Measurements from ENCODE around the gene PAX8. TPM values are rescaled to one million over a fixed set of nuclear protein-coding genes. Genes with fewer than 3 reads are reported as not detected.
A peak's percentile ranks its signal among the peaks of the same experiment; 100 is the strongest.

Gene PAX8
- total RNA-seq, 8 experiments from 2014 or later = 0.27 to 10.1 (median 3.5) TPM

GRCh38 chr2:113185664-113186432 is 92.9 kb downstream of the PAX8 start:
- WGBS, 10 experiments = 7 to 100% (median 80%) methylated on average over 1 to 9 of the region's 10 CpGs; no CpG with 5 or more reads in 2 of the 10 experiments
- H3K27ac ChIP-seq = no peak overlapping the region
- H3K4me3 ChIP-seq = no peak overlapping the region
- ATAC-seq (replicated peaks in 6 of 8) = peak in 3 of 8 experiments; percentile 88 to 89 (median 89)
- peaks cover 2 to 3% of the 10 kb centered on the region in 2 donors for H3K4me1 ChIP-seq (replicated peaks in 1 of 2)
- in situ Hi-C loops (cut with MboI; ENCODE audit: low pct_unique_long_range_greater_than_20kb in 2 of 9, low sequenced_read_pairs in 9 of 9, unreplicated experiment in 9 of 9) = no loop called here

GRCh38 chr2:113184531-113185230 is 94.0 kb downstream of the PAX8 start:
- H3K27ac ChIP-seq = no peak overlapping the region
- 0 to 100% (median 73%) methylated on average over 1 to 6 of the region's 8 CpGs; no CpG with 5 or more reads in 4 of the 10 experiments for WGBS, 10 experiments
- ATAC-seq (replicated peaks in 6 of 8) = no peak
- in situ Hi-C loops (cut with MboI; ENCODE audit: low pct_unique_long_range_greater_than_20kb in 2 of 9, low sequenced_read_pairs in 9 of 9, unreplicated experiment in 9 of 9) = no loop called here
- H3K4me1 ChIP-seq (replicated peaks in 1 of 2) = peaks cover 2 to 3% of the 10 kb centered on the region in 2 donors
- no peak overlapping the region for H3K4me3 ChIP-seq

GRCh38 chr2:113183703-113184102 is 95.0 kb downstream of the PAX8 start:
- 43 to 100% (median 65%) methylated on average over 1 to 2 of the region's 2 CpGs; no CpG with 5 or more reads in 2 of the 10 experiments for WGBS, 10 experiments
- H3K4me3 ChIP-seq = no peak overlapping the region
- in situ Hi-C loops (cut with MboI; ENCODE audit: low pct_unique_long_range_greater_than_20kb in 2 of 9, low sequenced_read_pairs in 9 of 9, unreplicated experiment in 9 of 9) = no loop called here
- H3K27ac ChIP-seq = no peak overlapping the region
- peaks cover 2 to 3% of the 10 kb centered on the region in 2 donors for H3K4me1 ChIP-seq (replicated peaks in 1 of 2)
- no peak for ATAC-seq (replicated peaks in 6 of 8)

GRCh38 chr2:113183264-113183663 is 95.5 kb downstream of the PAX8 start:
- Histone ChIP-seq H3K4me1 (replicated peaks in 1 of 2) (peaks cover 2 to 3% of the 10 kb centered on the region in 2 donors), H3K27ac (no peak overlapping the region), H3K4me3 (no peak overlapping the region)
- in situ Hi-C loops (cut with MboI; ENCODE audit: low pct_unique_long_range_greater_than_20kb in 2 of 9, low sequenced_read_pairs in 9 of 9, unreplicated experiment in 9 of 9) = no loop called here
- 60 to 100% (median 74%) methylated on average over 1 to 3 of the region's 8 CpGs; no CpG with 5 or more reads in 6 of the 10 experiments for WGBS, 10 experiments
- ATAC-seq (replicated peaks in 6 of 8) = no peak

GRCh38 chr2:113182471-113183260 is 96.1 kb downstream of the PAX8 start:
- 67 to 100% (median 97%) methylated on average over 1 to 5 of the region's 15 CpGs; no CpG with 5 or more reads in 7 of the 10 experiments for WGBS, 10 experiments
- no peak overlapping the region for H3K27ac ChIP-seq
- no peak for ATAC-seq (replicated peaks in 6 of 8)
- in situ Hi-C loops (cut with MboI; ENCODE audit: low pct_unique_long_range_greater_than_20kb in 2 of 9, low sequenced_read_pairs in 9 of 9, unreplicated experiment in 9 of 9) = no loop called here
- peaks cover 2 to 3% of the 10 kb centered on the region in 2 donors for H3K4me1 ChIP-seq (replicated peaks in 1 of 2)
- no peak overlapping the region for H3K4me3 ChIP-seq

- Histone ChIP-seq H3K4me3 (no peak overlapping the region), H3K4me1 (replicated peaks in 1 of 2) (peaks cover 2 to 3% of the 10 kb centered on the region in 2 donors), H3K27ac (no peak overlapping the region)
- 60 to 93% (median 80%) methylated on average over 1 to 4 of the region's 8 CpGs; no CpG with 5 or more reads in 1 of the 10 experiments for WGBS, 10 experiments
- ATAC-seq (replicated peaks in 6 of 8) = peak in 3 of 8 experiments; percentile 25 to 39 (median 27)
- in situ Hi-C loops (cut with MboI; ENCODE audit: low pct_unique_long_range_greater_than_20kb in 2 of 9, low sequenced_read_pairs in 9 of 9, unreplicated experiment in 9 of 9) = no loop called here
Measured at GRCh38 chr2:113181258-113182051, 97.3 kb downstream of the PAX8 start.

- Histone ChIP-seq H3K27ac (no peak overlapping the region), H3K4me3 (no peak overlapping the region), H3K4me1 (replicated peaks in 1 of 2) (peaks cover 3 to 4% of the 10 kb centered on the region in 2 donors)
- ATAC-seq (replicated peaks in 6 of 8) = no peak
- in situ Hi-C loops (cut with MboI; ENCODE audit: low pct_unique_long_range_greater_than_20kb in 2 of 9, low sequenced_read_pairs in 9 of 9, unreplicated experiment in 9 of 9) = no loop called here
- WGBS, 10 experiments = 51 to 100% (median 90%) methylated on average over 1 to 11 of the region's 17 CpGs; no CpG with 5 or more reads in 1 of the 10 experiments
Measured at GRCh38 chr2:113180131-113180946, 98.4 kb downstream of the PAX8 start.

- Histone ChIP-seq H3K4me1 (replicated peaks in 1 of 2) (peaks cover 11 to 12% of the 10 kb centered on the region in 2 donors), H3K4me3 (no peak overlapping the region), H3K27ac (no peak overlapping the region)
- ATAC-seq (replicated peaks in 6 of 8) = no peak
- WGBS, 10 experiments = 74 to 100% (median 91%) methylated on average over 2 to 8 of the region's 8 CpGs; no CpG with 5 or more reads in 1 of the 10 experiments
- in situ Hi-C loops (cut with MboI; ENCODE audit: low pct_unique_long_range_greater_than_20kb in 2 of 9, low sequenced_read_pairs in 9 of 9, unreplicated experiment in 9 of 9) = no loop called here
Measured at GRCh38 chr2:113179446-113180045, 99.2 kb downstream of the PAX8 start.

GRCh38 chr2:113178891-113179290 is 99.8 kb downstream of the PAX8 start:
- in situ Hi-C loops (cut with MboI; ENCODE audit: low pct_unique_long_range_greater_than_20kb in 2 of 9, low sequenced_read_pairs in 9 of 9, unreplicated experiment in 9 of 9) = no loop called here
- Histone ChIP-seq H3K4me1 (replicated peaks in 1 of 2) (peaks cover 11 to 17% of the 10 kb centered on the region in 2 donors), H3K27ac (no peak overlapping the region), H3K4me3 (no peak overlapping the region)
- no peak for ATAC-seq (replicated peaks in 6 of 8)
- 70 to 100% (median 83%) methylated on average over 1 to 3 of the region's 4 CpGs; no CpG with 5 or more reads in 5 of the 10 experiments for WGBS, 10 experiments

- Histone ChIP-seq H3K4me3 (no peak overlapping the region), H3K4me1 (replicated peaks in 1 of 2) (peaks cover 10 to 14% of the 10 kb centered on the region in 2 donors), H3K27ac (no peak overlapping the region)
- in situ Hi-C loops (cut with MboI; ENCODE audit: low pct_unique_long_range_greater_than_20kb in 2 of 9, low sequenced_read_pairs in 9 of 9, unreplicated experiment in 9 of 9) = no loop called here
- ATAC-seq (replicated peaks in 6 of 8) = peak in 3 of 8 experiments; percentile 32 to 92 (median 50)
- 22 to 100% (median 80%) methylated on average over 1 to 5 of the region's 11 CpGs; no CpG with 5 or more reads in 3 of the 10 experiments for WGBS, 10 experiments
Measured at GRCh38 chr2:113178069-113178746, 100.5 kb downstream of the PAX8 start.
